Spinal cord (tissue), 10 donors: ENCODE data around the gene PUM2. TPM values are rescaled to one million over a fixed set of nuclear protein-coding genes. Genes with fewer than 3 reads are reported as not detected.
A peak's percentile ranks its signal among the peaks of the same experiment; 100 is the strongest.

Experiments used
- DNase-seq, 6 donors: peaks; one replicate each; pipeline versions ENCODE4 v3.0.0 to v3.0.0-alpha.2; 2013 to 2015; ENCODE audit warnings: low spot score in 6 of 6, low read depth in 4 of 6
- H3K27ac ChIP-seq: one replicate; pipeline ENCODE4 v1.5.1; 2013; ENCODE audit warnings: low read depth, low read length, control low read depth
- H3K27me3 ChIP-seq: one replicate; pipeline ENCODE4 v1.6.1; 2013; ENCODE audit warnings: low read length; ENCODE audit not compliant: control insufficient read depth, insufficient read depth
- H3K36me3 ChIP-seq: one replicate; pipeline ENCODE4 v1.6.1; 2013; ENCODE audit warnings: low read length; ENCODE audit not compliant: control insufficient read depth, insufficient read depth
- H3K4me1 ChIP-seq: one replicate; pipeline ENCODE4 v1.6.1; 2013; ENCODE audit warnings: low read length; ENCODE audit not compliant: control insufficient read depth, insufficient read depth
- H3K4me3 ChIP-seq: one replicate; pipeline ENCODE4 v1.5.1; 2013; ENCODE audit warnings: low read depth, low read length, control low read depth
- H3K9me3 ChIP-seq: one replicate; pipeline ENCODE4 v1.6.1; 2013; ENCODE audit warnings: low read length; ENCODE audit not compliant: control insufficient read depth, insufficient read depth
- WGBS: methylation state at CpG from one replicate; pipeline ENCODE4 v1.1.5; 2013; ENCODE audit warnings: missing lambda C conversion rate; ENCODE audit not compliant: insufficient coverage; 5-methylcytosine and 5-hydroxymethylcytosine counted together
- polyA plus RNA-seq, 2 donors: library from polyadenylated mRNA; unstranded; fragments of 120-200 nt; gene quantifications; one replicate each; pipeline ENCODE4 v1.2.1, GENCODE V29; 2013; ENCODE audit not compliant: insufficient read length in 2 of 2
- total RNA-seq, 2 donors: library from RNA; depleted of rRNA in 1 of 2; stranded (reverse); fragments of 120-200 nt in 1 of 2; fragments of >200 nt in 1 of 2; gene quantifications; one replicate each; pipeline versions ENCODE4 v1.2.3 to v1.2.4, GENCODE V29; 2013 to 2014
- donor health status: healthy.

Gene PUM2
- total and polyA plus RNA-seq, 4 donors = 51.8 to 105 (median 66.8) TPM

DNA sequence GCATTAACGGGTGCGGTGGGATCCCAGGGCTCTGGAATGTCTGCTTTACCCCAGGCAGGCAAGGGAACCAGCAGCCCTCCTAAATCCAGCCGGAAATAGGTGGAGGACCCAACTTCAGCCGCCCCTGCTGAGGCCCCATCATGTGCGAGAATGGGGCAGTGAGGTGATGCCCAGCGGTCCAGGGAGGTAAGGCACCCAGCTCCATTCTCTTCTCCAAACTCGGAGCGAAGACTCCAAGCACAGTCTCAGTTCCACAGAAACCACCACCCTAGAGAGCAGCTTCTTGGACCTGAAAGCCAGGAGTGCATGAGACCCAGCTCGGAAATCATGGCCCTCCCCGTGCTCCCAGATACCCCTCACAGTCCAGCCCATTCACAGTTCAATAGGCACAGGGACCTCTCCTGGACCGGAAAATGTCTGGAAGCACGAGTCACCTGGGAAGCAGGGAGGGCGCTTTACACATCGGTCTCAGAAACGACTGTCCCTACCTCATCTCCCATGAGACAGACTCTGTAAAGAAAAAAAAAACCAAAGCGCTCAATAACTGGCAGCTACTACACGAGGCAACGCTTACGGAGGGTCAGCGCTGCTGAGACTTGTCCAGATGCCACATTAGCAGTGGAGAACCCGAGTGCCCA is 127.8 kb downstream of the PUM2 start:
- Histone ChIP-seq H3K36me3 (peaks cover 7% of the 10 kb centered on the region), H3K27ac (no peak overlapping the region), H3K4me1 (peaks cover 25% of the 10 kb centered on the region), H3K27me3 (peaks cover 7% of the 10 kb centered on the region), H3K4me3 (peak overlapping the region; percentile 60), H3K9me3 (no peaks in the 10 kb centered on the region)
- DNase-seq = no peak
- WGBS = 38% methylated on average over 20 of the region's 21 CpGs

DNA sequence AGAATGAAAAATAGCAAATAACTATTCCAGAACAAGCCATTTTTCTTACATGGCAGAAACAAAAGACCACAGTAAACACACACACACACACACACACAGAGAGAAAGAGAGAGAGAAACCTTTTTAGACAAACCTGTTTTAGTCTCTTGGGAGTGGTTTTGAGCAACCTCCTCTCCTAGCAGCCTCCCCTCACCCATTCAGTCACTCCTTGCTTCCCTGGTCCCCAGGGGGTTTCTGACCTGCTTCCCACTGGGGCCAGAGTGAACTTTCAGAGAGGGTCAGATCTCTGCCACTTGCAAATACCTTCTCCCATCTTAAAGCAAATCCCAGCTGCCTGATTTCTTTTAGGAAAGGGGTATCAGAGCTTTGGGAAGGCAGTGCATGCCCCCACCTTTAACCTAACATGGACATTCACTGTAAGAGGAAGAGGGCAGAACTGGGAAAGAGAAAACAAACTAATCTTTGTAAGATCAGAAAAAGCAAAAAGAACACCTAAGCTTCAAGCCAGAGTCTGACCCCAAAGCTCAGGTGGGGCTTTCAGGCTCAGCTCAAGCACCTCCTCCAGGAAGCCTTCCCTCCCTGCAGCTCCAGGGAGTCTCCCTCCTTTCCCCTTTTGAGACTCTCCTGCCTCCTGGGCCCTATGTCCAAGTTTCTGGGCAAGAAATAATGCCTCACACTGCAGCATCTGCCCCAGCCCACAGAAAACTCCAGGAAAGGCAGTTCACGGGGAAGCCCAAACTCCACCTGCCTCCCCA is 128.5 kb downstream of the PUM2 start:
- Histone ChIP-seq H3K4me3 (no peak overlapping the region), H3K27ac (no peak overlapping the region), H3K27me3 (peaks cover 6% of the 10 kb centered on the region)

DNA sequence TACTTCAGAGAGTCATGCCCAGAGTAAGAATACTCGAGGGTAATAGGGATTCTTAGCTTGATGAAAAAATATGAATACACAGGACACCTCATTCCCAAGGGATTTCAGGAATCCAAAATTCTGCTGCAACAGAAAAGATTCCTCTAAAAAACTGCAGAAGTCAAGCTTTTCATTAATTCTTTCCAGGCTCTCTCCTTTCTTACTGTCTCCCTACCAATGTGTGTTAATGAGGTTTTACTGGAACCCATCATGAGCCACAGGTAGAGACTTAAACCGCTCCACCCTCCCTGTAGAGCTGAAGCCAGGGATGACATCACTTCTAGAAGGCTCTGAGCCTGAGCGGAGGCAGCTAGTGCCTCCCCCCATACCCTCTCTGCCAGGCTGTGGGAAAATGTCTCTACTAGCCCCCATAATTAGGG is 129.1 kb downstream of the PUM2 start:
- WGBS = no CpG with 5 or more reads among the region's 3 CpGs
- H3K9me3 ChIP-seq = no peaks in the 10 kb centered on the region
- peaks cover 25% of the 10 kb centered on the region for H3K4me1 ChIP-seq
- no peak overlapping the region for H3K27ac ChIP-seq
- DNase-seq = no peak
- H3K36me3 ChIP-seq = peaks cover 13% of the 10 kb centered on the region
- peaks cover 6% of the 10 kb centered on the region for H3K27me3 ChIP-seq
- no peak overlapping the region for H3K4me3 ChIP-seq

More for the DNA sequence above, 128.5 kb downstream of the PUM2 start:
- Histone ChIP-seq H3K4me1 (peaks cover 25% of the 10 kb centered on the region), H3K9me3 (no peaks in the 10 kb centered on the region), H3K36me3 (peaks cover 11% of the 10 kb centered on the region)
- WGBS = 82% methylated on average over 1 of the region's 1 CpG
- DNase-seq = no peak

DNA sequence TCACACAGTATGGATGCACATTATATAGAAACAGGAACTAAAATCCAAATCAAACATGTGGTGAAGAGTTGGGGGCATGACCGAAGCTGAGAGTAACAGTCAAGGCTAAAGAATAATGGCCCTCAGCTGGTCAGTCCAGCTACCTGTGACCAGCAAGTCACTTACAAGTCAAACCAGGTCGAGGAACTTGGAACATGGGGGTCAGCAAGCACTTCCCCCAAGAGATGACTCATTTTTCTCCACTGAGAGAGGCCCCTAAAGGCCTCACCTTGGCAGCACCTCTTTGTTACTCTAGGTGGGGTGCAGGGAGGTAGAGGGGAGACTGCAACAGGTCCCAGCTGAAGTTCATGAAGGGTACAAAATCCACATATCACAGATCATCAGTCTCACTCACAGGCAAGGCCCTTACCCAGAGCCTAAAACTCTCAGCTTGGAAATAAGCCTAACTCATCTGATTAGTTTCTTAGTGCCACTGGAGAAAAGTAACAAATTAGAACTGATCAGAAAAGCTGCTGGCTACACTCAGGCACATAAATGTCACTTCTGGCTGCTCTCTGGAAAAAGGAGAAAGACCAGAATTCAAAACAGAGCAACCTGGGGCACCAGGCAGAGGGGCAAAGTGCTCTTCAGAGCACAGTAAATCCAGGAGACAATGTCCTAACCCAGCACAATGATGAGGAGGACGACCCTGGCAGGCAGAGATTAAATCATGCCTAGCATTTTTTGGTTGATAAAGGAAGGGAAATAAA is 129.7 kb downstream of the PUM2 start:
- Histone ChIP-seq H3K27ac (no peak overlapping the region), H3K4me3 (no peak overlapping the region), H3K9me3 (no peaks in the 10 kb centered on the region), H3K27me3 (peaks cover 4% of the 10 kb centered on the region), H3K36me3 (peaks cover 13% of the 10 kb centered on the region), H3K4me1 (peaks cover 24% of the 10 kb centered on the region)
- WGBS = 83% methylated on average over 2 of the region's 3 CpGs
- no peak for DNase-seq

DNA sequence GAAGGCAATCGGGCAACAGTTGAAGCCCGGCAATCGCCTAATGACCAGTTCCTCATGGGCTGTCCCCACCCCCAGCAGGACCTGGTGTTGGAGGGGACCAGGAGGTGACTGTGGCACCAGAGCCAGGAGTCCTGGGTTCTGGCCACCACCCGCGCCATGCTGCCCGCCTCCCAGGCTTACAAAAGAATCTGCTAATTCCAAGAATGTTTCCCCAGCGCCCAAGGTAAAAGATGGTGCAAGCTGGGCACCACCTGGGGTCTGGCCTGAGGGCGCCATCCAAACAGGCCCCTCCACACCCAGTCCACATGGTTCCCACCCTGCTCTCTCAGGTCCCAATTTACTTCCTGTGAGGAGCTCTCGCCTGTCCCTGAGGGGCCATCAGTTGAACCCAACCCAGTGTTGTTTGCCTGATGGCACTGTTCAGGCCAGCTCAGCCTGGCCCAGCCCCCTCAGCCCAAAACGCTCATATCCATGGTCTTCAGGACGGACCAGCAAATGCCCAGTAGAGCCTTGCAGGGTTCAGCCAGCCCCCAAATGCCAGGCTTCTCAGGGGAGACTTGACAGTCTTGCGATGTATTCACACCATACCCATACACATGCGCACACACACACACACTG is 130.8 kb downstream of the PUM2 start:
- Histone ChIP-seq H3K4me1 (peaks cover 16% of the 10 kb centered on the region), H3K36me3 (peaks cover 13% of the 10 kb centered on the region), H3K27ac (no peak overlapping the region), H3K27me3 (no peaks in the 10 kb centered on the region), H3K9me3 (no peaks in the 10 kb centered on the region), H3K4me3 (no peak overlapping the region)
- DNase-seq = no peak
- WGBS = 96% methylated on average over 12 of the region's 13 CpGs

DNA sequence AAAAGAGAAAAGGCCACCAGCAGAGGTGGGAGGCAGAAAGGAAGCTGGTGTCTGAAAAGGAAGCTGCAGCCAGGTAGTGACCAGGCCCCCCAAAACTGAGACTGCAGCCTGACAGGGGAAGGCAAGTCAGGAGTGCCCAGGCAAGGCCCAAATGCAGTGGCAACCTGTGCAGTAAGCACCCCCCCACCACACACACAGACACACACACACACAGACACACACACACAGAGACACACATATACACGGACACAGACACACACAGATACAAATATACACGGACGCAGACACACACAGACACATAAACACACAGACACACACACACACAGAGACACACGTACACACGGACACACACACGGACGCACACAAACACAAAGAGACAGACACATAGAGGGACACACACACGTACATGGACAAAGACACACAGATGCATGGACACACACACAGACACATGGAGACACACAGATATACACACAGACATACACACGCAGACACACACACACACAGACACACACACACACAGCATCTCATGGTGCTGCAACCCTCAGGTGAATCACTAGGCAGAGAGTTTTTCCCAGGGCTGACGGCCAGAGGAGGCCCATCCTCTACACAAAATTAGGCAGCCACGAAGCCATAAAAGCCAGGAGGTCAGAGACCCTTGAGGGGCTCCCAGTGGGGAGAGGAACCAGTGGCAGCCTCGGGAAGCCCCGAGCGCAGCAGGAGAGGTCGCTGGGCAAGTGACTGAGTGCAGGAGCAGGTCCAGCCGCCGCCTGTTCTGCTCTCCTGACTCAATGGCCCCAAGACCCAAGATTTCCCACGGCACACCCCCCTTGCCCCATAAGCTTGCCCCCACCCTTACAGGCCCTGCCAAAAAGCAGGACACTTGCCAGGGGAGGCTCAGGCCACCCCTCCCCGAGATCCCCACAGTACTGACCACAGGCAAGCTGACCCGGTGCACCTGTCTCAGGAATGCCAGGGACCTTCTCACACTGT is 132.0 kb downstream of the PUM2 start:
- H3K27ac ChIP-seq = no peak overlapping the region
- H3K36me3 ChIP-seq = peaks cover 13% of the 10 kb centered on the region
- peaks cover 14% of the 10 kb centered on the region for H3K4me1 ChIP-seq
- no peak for DNase-seq
- no peak overlapping the region for H3K4me3 ChIP-seq
- H3K9me3 ChIP-seq = no peaks in the 10 kb centered on the region
- WGBS = 83% methylated on average over 18 of the region's 20 CpGs
- no peaks in the 10 kb centered on the region for H3K27me3 ChIP-seq

DNA sequence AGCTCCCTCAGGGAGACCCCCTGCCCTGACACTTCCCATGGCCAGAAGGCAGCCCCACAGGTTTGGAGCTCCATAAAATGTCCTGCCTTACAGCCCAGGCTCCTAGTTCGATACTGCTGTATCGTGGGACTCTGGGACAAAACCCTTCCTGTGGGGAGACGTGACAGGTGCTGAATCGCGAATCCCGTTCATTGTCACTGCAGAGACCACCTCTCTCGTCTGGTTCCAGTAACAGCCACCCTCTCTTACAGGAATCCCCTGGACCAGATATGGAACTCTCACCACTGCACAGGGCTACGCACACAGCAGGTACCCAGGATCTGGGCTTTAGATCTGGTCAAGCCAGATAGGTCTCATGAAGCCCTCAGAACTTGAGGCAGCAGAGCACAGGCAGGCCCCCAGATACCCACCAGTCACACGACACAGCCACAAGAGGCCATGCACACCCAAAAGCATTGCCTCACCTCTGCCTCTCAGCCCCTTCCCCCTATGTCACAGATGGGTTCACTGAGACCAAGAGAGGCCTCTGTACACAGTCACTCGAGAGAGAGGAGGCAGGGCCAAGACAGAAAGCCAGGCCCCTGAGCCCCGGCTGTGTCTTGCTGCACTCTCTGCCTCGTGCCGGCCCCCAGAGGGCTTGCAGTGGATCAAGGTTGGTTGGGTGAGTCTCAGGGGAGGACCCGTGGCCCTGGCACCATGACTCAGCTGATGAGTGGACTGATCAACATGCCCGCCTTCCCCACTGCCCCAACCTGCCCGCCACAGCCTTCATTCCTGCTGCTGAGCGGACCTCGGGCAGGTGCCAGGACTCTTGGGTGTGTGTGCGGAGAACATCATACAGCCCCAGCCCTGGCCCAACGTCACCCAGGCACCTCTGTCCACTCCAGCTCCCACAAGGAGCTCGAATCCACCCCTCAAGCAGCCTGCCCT is 133.3 kb downstream of the PUM2 start:
- Histone ChIP-seq H3K4me3 (no peak overlapping the region), H3K9me3 (no peaks in the 10 kb centered on the region), H3K27me3 (no peaks in the 10 kb centered on the region), H3K36me3 (peaks cover 18% of the 10 kb centered on the region), H3K4me1 (peaks cover 14% of the 10 kb centered on the region), H3K27ac (no peak overlapping the region)
- DNase-seq = no peak
- WGBS = 91% methylated on average over 21 of the region's 21 CpGs
